Measurements from ENCODE around the gene AAGAB.

Gene AAGAB

DNA sequence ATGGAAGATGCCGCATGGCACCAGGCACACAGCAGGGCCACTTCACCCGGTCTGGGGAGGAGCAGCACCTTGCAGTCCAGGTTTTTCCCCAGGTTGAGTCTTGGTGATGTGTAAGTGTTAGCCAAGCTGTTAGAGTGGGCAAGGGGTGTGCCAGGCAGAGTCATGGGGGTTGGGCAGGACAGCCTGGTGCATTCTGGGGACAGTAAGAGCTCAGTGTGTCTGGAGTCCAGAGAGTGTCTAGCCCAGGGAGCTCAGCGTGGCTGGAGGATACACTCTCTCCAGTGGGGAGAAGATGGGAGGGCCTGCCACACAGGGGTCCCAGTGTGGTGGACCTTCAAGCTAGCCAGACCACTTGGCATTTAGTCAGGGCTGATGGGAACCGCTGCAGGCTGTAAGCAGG, 87.4 kb downstream of the AAGAB start:
- 96% methylated on average over 4 of the region's 4 CpGs for WGBS
- H3K36me3 ChIP-seq (ENCODE audit: insufficient read depth, low read length) = peaks cover 27% of the 10 kb centered on the region
- H3K4me1 ChIP-seq (ENCODE audit: insufficient read depth, low read length) = peaks cover 26% of the 10 kb centered on the region
- H3K4me3 ChIP-seq (ENCODE audit: low read length) = no peak overlapping the region
- no peak overlapping the region for H3K9ac ChIP-seq (ENCODE audit: low read depth, low read length)
- no peak overlapping the region for H3K27ac ChIP-seq (ENCODE audit: low read depth, low read length)
- H3K27me3 ChIP-seq (ENCODE audit: insufficient read depth, low read length) = no peaks in the 10 kb centered on the region
- no peaks in the 10 kb centered on the region for H3K9me3 ChIP-seq (ENCODE audit: insufficient read depth, low read depth, low read length)

DNA sequence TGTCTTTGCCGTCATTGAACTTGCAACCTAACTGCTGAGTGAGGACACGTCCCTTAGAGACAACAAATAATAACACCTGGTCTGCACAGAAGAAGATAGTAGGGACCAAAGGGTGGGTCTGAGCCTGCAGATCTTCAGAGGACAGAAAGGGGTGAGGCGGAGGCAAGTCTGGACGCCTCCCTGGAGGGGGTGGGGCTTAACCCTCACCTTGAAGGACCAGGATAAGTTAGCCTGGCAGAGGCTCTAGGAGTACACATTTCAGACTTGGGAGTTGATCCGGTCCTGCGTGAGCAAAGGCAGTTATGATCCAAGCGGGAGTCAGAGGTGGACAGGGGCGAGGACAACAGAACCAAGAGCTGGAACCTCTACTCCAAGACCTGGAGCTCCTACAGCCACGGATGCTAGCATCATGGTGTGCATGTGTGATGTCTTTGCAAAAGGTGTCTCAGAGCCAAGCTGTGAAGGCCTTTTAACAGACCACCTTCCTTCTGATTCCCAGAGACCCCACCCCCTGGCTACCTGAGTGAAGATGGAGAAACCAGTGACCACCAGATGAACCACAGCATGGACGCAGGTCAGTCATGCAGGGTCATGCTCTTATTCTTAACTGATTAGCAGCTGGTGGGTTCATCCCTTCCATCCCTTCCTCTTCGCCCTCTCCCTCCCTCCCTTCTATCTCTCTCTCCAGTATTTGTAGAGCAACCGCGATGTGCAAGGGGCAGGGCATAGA, 88.0 kb downstream of the AAGAB start:
- peaks cover 26% of the 10 kb centered on the region for H3K4me1 ChIP-seq (ENCODE audit: insufficient read depth, low read length)
- H3K36me3 ChIP-seq (ENCODE audit: insufficient read depth, low read length) = peaks cover 22% of the 10 kb centered on the region

DNA sequence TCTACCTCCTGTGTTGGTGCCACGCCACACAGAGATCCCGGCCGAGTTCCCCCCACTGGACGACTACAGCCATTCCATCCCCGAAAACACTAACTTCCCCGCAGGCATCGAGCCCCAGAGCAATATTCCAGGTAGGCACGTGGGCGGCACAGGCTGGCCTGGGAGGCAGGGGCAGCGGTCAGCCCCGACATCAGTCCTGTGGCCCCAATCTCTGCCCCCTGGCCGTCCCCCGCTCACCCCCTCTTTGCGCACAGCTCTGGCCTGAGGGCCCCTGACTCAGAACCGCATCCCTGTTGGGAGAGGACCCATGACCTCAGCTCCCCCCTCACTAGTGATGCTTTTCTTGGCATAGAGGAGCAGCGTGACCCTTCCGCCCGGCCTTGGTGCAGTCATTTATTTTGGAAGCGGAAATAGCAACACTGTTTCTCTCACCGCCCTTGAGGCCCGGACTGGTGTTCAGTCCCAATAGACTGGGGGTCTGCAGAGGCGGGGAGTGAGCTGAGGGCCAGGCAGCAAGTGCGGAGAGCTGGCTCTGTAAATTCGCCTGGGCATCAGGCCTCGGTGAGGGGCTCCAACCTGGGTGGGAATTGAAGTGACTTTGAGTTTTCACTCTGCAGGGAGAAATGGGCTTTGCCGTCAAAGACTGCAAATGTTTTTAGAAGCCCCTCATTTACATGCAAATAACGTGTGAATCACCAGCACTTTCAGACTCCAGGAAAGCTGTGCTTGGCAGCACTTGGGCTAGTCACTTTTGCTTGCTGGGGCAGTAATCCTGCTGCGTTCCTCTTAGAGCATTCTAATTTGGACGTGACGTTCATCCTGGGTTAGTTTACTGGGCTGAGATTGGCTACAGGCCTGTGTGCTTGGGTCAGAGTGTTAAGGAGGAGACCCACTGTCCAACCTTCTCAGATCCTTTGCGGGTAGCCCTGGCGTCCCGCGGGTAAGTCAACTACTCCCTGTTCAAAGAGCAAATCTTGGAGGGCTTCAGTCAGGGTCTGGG, 88.9 kb downstream of the AAGAB start:
- H3K9me3 ChIP-seq (ENCODE audit: insufficient read depth, low read depth, low read length) = no peaks in the 10 kb centered on the region
- WGBS = 18% methylated on average over 34 of the region's 34 CpGs
- H3K36me3 ChIP-seq (ENCODE audit: insufficient read depth, low read length) = peaks cover 18% of the 10 kb centered on the region
- H3K27me3 ChIP-seq (ENCODE audit: insufficient read depth, low read length) = no peaks in the 10 kb centered on the region
- no peak overlapping the region for H3K9ac ChIP-seq (ENCODE audit: low read depth, low read length)
- peak overlapping the region; percentile 17; the same call in 1 of the 2 replicates for H3K4me3 ChIP-seq (ENCODE audit: low read length)
- peaks cover 26% of the 10 kb centered on the region for H3K4me1 ChIP-seq (ENCODE audit: insufficient read depth, low read length)
- peak overlapping the region; percentile 90 for H3K27ac ChIP-seq (ENCODE audit: low read depth, low read length)

More for the DNA sequence above, 88.0 kb downstream of the AAGAB start:
- Histone ChIP-seq H3K9me3 (ENCODE audit: insufficient read depth, low read depth, low read length) (no peaks in the 10 kb centered on the region), H3K9ac (ENCODE audit: low read depth, low read length) (no peak overlapping the region), H3K27ac (ENCODE audit: low read depth, low read length) (peak overlapping the region; percentile 90), H3K27me3 (ENCODE audit: insufficient read depth, low read length) (no peaks in the 10 kb centered on the region), H3K4me3 (ENCODE audit: low read length) (peak overlapping the region; percentile 4; the same call in 1 of the 2 replicates)
- WGBS = 76% methylated on average over 13 of the region's 13 CpGs

DNA sequence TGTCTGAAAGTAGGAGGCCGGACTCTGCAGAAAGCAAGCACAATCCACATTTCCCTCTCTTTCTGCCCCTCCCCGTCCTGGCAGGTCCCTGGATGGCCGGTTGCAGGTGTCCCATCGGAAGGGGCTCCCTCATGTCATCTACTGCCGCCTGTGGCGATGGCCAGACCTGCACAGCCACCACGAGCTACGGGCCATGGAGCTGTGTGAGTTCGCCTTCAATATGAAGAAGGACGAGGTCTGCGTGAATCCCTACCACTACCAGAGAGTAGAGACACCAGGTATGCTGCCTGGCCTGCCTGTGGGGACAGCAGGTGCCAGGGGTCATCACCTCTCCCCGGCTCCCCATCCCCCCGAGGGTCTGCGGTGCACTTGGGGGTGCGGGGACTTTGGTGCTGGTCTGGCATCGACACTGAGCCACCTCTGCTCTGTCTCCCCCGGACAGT, 89.6 kb downstream of the AAGAB start:
- no peak overlapping the region for H3K4me3 ChIP-seq (ENCODE audit: low read length)
- H3K36me3 ChIP-seq (ENCODE audit: insufficient read depth, low read length) = peaks cover 18% of the 10 kb centered on the region
- H3K4me1 ChIP-seq (ENCODE audit: insufficient read depth, low read length) = peaks cover 26% of the 10 kb centered on the region
- 37% methylated on average over 16 of the region's 17 CpGs for WGBS
- no peak overlapping the region for H3K9ac ChIP-seq (ENCODE audit: low read depth, low read length)
- no peaks in the 10 kb centered on the region for H3K27me3 ChIP-seq (ENCODE audit: insufficient read depth, low read length)
- no peaks in the 10 kb centered on the region for H3K9me3 ChIP-seq (ENCODE audit: insufficient read depth, low read depth, low read length)
- peak overlapping the region; percentile 90 for H3K27ac ChIP-seq (ENCODE audit: low read depth, low read length)

DNA sequence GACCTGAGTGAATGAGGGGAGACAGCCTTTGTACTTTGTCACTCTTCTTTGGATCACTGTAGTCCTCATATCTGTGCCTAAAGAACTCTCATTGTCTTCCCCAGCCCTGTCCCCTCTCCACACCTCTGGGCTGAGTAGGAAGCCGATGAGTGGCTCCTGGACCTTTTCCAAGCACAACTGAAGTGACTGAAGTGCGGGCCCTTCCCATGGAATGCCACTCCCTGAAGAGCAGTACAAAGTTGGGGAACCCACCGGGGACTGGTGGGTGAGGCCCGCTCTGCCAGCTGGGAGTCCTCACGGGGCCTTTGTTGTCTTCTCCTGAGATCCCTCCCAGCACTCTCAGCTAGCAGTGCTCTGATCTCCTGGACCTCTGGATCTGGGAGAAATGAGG, 90.1 kb downstream of the AAGAB start:
- Histone ChIP-seq H3K4me1 (ENCODE audit: insufficient read depth, low read length) (peaks cover 26% of the 10 kb centered on the region), H3K9ac (ENCODE audit: low read depth, low read length) (no peak overlapping the region), H3K27ac (ENCODE audit: low read depth, low read length) (peak overlapping the region; percentile 90; the same call in 1 of the 2 replicates), H3K36me3 (ENCODE audit: insufficient read depth, low read length) (peaks cover 18% of the 10 kb centered on the region), H3K27me3 (ENCODE audit: insufficient read depth, low read length) (no peaks in the 10 kb centered on the region), H3K4me3 (ENCODE audit: low read length) (no peak overlapping the region), H3K9me3 (ENCODE audit: insufficient read depth, low read depth, low read length) (no peaks in the 10 kb centered on the region)
- 71% methylated on average over 5 of the region's 5 CpGs for WGBS

DNA sequence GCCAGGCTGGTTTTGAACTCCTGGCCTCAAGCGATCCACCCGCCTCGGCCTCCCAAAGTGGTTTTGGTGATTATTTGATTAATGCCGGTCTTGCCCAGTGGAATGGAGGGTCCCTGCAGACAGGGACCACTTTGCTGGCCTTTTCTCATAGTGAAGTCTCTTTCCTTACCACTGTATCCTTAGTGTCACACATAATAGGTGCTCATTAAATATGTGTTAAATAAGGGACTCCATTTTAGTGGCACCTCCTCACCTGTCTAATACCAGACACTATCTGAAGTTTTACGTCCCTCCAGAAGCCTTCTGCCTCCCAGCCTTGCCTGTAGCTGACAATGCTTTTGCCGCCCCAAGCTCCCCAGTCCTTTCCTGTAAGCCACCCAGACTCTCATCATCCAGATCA, 91.3 kb downstream of the AAGAB start:
- H3K4me1 ChIP-seq (ENCODE audit: insufficient read depth, low read length) = peaks cover 26% of the 10 kb centered on the region
- no peak overlapping the region for H3K9ac ChIP-seq (ENCODE audit: low read depth, low read length)
- H3K9me3 ChIP-seq (ENCODE audit: insufficient read depth, low read depth, low read length) = no peaks in the 10 kb centered on the region
- H3K36me3 ChIP-seq (ENCODE audit: insufficient read depth, low read length) = peaks cover 11% of the 10 kb centered on the region
- no peak overlapping the region for H3K4me3 ChIP-seq (ENCODE audit: low read length)
- no peaks in the 10 kb centered on the region for H3K27me3 ChIP-seq (ENCODE audit: insufficient read depth, low read length)
- WGBS = 96% methylated on average over 6 of the region's 6 CpGs
- H3K27ac ChIP-seq (ENCODE audit: low read depth, low read length) = no peak overlapping the region

DNA sequence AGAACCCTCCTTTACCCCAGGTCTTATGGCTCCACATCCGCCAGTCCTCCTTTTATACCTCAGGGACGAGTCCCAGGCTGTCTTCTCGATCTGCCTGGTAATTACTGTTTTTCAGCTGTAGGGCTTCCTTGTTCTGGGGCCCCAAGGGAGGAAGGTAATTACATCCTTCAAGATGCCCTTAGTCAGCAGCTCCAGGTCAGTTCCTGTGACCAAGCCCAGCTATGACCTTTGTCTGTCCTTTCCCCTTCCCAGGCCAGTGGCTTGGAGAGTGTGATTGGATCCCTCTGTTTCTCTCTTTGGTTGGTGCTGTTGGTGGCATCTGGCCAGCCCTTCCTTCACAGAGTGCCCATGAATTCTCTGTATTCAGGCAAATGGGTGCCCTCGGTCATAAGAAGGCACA, 92.6 kb downstream of the AAGAB start:
- Histone ChIP-seq H3K9ac (ENCODE audit: low read depth, low read length) (no peak overlapping the region), H3K4me1 (ENCODE audit: insufficient read depth, low read length) (peaks cover 25% of the 10 kb centered on the region), H3K4me3 (ENCODE audit: low read length) (no peak overlapping the region), H3K36me3 (ENCODE audit: insufficient read depth, low read length) (peaks cover 1% of the 10 kb centered on the region), H3K27me3 (ENCODE audit: insufficient read depth, low read length) (no peaks in the 10 kb centered on the region), H3K27ac (ENCODE audit: low read depth, low read length) (no peak overlapping the region), H3K9me3 (ENCODE audit: insufficient read depth, low read depth, low read length) (no peaks in the 10 kb centered on the region)
- 88% methylated on average over 4 of the region's 4 CpGs for WGBS

DNA sequence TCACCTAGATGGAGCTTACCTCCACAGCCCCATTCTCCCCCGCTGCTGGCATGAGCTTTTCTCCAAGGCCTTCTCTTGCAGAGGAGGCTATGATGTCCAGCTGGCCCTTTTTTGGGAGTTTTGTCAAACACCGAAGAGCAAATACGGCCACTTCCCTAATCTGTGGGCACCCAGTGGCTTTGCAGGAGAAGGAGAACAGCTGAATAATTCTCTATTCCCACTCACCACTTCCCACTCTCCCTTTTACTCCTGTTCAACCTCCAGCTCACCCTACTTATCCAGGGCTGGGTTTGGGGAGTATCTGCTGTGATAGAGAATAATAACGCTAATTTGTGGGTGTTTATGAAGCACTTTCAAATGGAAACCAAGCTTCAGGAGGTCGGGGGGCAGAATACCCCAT, 93.0 kb downstream of the AAGAB start:
- WGBS = 89% methylated on average over 5 of the region's 5 CpGs
- no peaks in the 10 kb centered on the region for H3K9me3 ChIP-seq (ENCODE audit: insufficient read depth, low read depth, low read length)
- no peaks in the 10 kb centered on the region for H3K27me3 ChIP-seq (ENCODE audit: insufficient read depth, low read length)
- H3K4me1 ChIP-seq (ENCODE audit: insufficient read depth, low read length) = peaks cover 20% of the 10 kb centered on the region
- H3K36me3 ChIP-seq (ENCODE audit: insufficient read depth, low read length) = no peaks in the 10 kb centered on the region
- H3K4me3 ChIP-seq (ENCODE audit: low read length) = no peak overlapping the region
- no peak overlapping the region for H3K27ac ChIP-seq (ENCODE audit: low read depth, low read length)
- no peak overlapping the region for H3K9ac ChIP-seq (ENCODE audit: low read depth, low read length)

DNA sequence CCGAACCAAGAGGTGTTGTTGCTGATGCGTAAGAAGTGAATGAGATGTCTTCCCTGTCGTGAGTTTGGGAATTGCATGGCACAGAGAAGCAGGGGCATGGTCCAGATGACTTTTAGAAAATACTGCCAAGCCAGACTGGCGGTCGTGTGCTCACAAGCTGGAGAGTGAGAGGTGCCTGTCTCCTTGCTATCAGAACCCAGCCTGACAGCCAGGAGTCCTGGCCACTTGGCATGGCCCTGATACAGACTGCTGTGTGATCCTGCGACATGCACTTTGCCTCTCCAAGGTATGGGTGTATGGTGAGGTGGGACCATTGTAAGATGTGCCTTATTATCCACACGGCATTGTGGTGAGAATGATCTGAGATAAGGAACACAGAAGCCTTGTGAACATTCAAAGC, 96.1 kb downstream of the AAGAB start:
- H3K4me3 ChIP-seq (ENCODE audit: low read length) = no peak overlapping the region
- H3K27me3 ChIP-seq (ENCODE audit: insufficient read depth, low read length) = no peaks in the 10 kb centered on the region
- no peak overlapping the region for H3K9ac ChIP-seq (ENCODE audit: low read depth, low read length)
- no peak overlapping the region for H3K27ac ChIP-seq (ENCODE audit: low read depth, low read length)
- 92% methylated on average over 7 of the region's 7 CpGs for WGBS
- no peaks in the 10 kb centered on the region for H3K36me3 ChIP-seq (ENCODE audit: insufficient read depth, low read length)
- no peaks in the 10 kb centered on the region for H3K4me1 ChIP-seq (ENCODE audit: insufficient read depth, low read length)
- H3K9me3 ChIP-seq (ENCODE audit: insufficient read depth, low read depth, low read length) = no peaks in the 10 kb centered on the region

DNA sequence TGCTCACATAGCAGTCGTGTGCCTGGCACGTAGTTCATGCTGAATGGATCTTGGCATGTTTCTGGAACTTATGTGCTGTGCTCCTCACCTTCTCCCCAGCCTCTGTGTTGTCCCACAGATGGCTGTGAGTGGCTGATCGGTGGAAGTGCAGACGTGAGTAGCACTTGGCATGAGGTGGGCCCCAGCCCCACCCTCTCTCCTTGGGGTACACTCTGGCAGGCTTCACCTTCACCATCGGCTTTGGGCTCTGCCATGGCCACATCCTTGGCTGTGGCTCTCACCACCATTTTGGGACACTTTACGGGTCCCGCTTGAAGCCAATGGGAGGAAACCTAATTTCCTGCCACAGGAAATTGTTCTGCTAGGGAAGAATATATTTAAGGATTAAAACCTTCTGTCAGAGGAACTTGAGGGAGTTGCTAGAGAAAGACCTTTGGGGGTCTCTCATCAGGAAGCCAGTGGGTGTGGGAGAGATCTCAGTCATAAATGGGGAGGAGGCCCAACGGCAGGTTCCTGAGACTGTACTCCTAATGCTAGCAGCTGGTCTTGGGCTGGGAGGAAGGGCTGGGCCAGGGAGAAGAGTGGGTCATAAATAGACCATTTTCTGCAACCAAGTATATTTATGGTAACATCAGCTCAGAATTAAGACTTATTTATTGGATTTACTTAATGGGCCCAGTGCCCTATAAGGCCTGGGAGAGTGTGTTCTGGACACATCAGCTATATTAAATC, 96.8 kb downstream of the AAGAB start:
- Histone ChIP-seq H3K36me3 (ENCODE audit: insufficient read depth, low read length) (no peaks in the 10 kb centered on the region), H3K9me3 (ENCODE audit: insufficient read depth, low read depth, low read length) (no peaks in the 10 kb centered on the region), H3K4me3 (ENCODE audit: low read length) (no peak overlapping the region), H3K27ac (ENCODE audit: low read depth, low read length) (no peak overlapping the region), H3K4me1 (ENCODE audit: insufficient read depth, low read length) (peaks cover 3% of the 10 kb centered on the region), H3K9ac (ENCODE audit: low read depth, low read length) (no peak overlapping the region), H3K27me3 (ENCODE audit: insufficient read depth, low read length) (no peaks in the 10 kb centered on the region)
- 95% methylated on average over 8 of the region's 8 CpGs for WGBS
